Ovary (tissue), 9 donors: ENCODE measurements around the gene AKR1E2. TPM values are rescaled to one million over a fixed set of nuclear protein-coding genes. Genes with fewer than 3 reads are reported as not detected.

Experiments
- DNase-seq, 5 donors: peaks; one replicate each; pipeline ENCODE4 v3.0.0-alpha.2; 2019 to 2020
- H3K27ac ChIP-seq, 2 donors: fragments of 200-600 bp; one replicate each; pipeline versions ENCODE4 v1.5.1 to v1.8.0; 2019 to 2022
- H3K27me3 ChIP-seq: fragments of 200-600 bp; one replicate; pipeline ENCODE4 v1.8.0; 2022
- H3K36me3 ChIP-seq: fragments of 200-600 bp; sonication (generic); one replicate; pipeline ENCODE4 v1.5.1; 2019
- H3K4me1 ChIP-seq: one replicate; pipeline ENCODE4 v1.8.1; 2013; ENCODE audit warnings: mild to moderate bottlenecking, moderate library complexity; ENCODE audit not compliant: insufficient read depth
- H3K4me3 ChIP-seq: fragments of 200-600 bp; sonication (generic); one replicate; pipeline ENCODE4 v1.5.1; 2017
- H3K9me3 ChIP-seq, 2 donors: fragments of 200-600 bp in 1 of 2; sonication (generic) in 1 of 2; one replicate each; pipeline versions ENCODE4 v1.5.1 to v1.8.1; 2013 to 2019; ENCODE audit warnings: mild to moderate bottlenecking in 1 of 2, moderate library complexity in 1 of 2
- CTCF ChIP-seq, 3 donors: fragments of 450-650 bp in 2 of 3; fragments of 200-600 bp in 1 of 3; IDR thresholded peaks; one replicate each; pipeline versions ENCODE4 v1.5.1 to v1.8.0; 2016 to 2022; ENCODE audit warnings: antibody characterized with exemption in 3 of 3, mild to moderate bottlenecking in 1 of 3
- EP300 ChIP-seq: sonication (generic); formaldehyde crosslinking; IDR thresholded peaks from one replicate; pipeline ENCODE4 v1.6.1; 2017; ENCODE audit warnings: antibody characterized with exemption
- POLR2A ChIP-seq: fragments of 450-650 bp; IDR thresholded peaks from one replicate; pipeline ENCODE4 v1.6.1; 2017; ENCODE audit warnings: antibody characterized with exemption, mild to moderate bottlenecking, moderate library complexity
- WGBS, 3 donors: extraction: QIAGEN DNeasy Blood & Tissue Kit in 1 of 3; methylation state at CpG; one replicate each; pipeline versions ENCODE4 v1.1.5 to v1.1.7; 2013 to 2017; 5-methylcytosine and 5-hydroxymethylcytosine counted together
- intact Hi-C, 4 donors: fragments of 100-400 bp; cut with DNase I; formaldehyde crosslinking; loops; one replicate each; pipeline versions ENCODE4 v1.11.0 to v1.15.1; 2022 to 2023
- polyA plus RNA-seq, 2 donors: library from polyadenylated mRNA; stranded (reverse); fragments of 200-250 nt in 1 of 2; fragments of 350-450 nt in 1 of 2; fragmentation: Illumina TruSeq in 1 of 2; extraction: RNeasy Lipid Tissue Mini Kit (QIAGEN cat#74804) in 1 of 2; gene quantifications; one replicate each; pipeline ENCODE4 v1.2.3, GENCODE V29; 2013 to 2014
- total RNA-seq, 7 donors: library from RNA; depleted of rRNA in 2 of 7; stranded (reverse); fragments of >200 nt in 2 of 7; fragmentation: NEBNext Ultra II Directional in 3 of 7; extraction: Animal tissue kit (Norgen Biotek cat#: 25700) in 3 of 7; gene quantifications; one replicate each; pipeline versions ENCODE4 v1.1.0 to v1.2.4, GENCODE V29; 2016 to 2023
- donor health status: DM: no; HTN: no; CAD: no; lungs with moderate emphysema.
- donor health status: DM: no; HTN: no; CAD: no.
- donor health status: Bipolar disorder and iron deficiency.
- donor health status: DM: yes; HTN: yes; CAD: no.
- donor health status: DM: no; HTN: no; CAD: no.
- donor health status: DM: yes; HTN: yes; CAD: no.

Gene AKR1E2
- total and polyA plus RNA-seq, 9 donors = 1.3 to 8.1 (median 4.4) TPM

GRCh38 chr10:4851176-4851575 lies 25.2 kb downstream of the AKR1E2 start:
- no peak for TF ChIP-seq CTCF (IDR thresholded peaks at IDR 0.05)
- no peak for TF ChIP-seq POLR2A
- TF ChIP-seq EP300 = no peak
- H3K36me3 ChIP-seq = no peaks in the 10 kb centered on the region
- no peaks in the 10 kb centered on the region for H3K27me3 ChIP-seq
- no peak for DNase-seq
- H3K4me3 ChIP-seq = no peak overlapping the region
- 96 to 97% (median 96%) methylated on average over 5 of the region's 5 CpGs for WGBS, 3 donors
- no peak overlapping the region for H3K27ac ChIP-seq
- H3K9me3 ChIP-seq = no peaks in the 10 kb centered on the region
- intact Hi-C loops = loop anchor here in 2 of 4 donors (5.0 to 10.0 kb wide), 3 partner anchors 241 to 531 kb away; partner anchors contain the start of gene AKR1C3 (in 1 of the 2)
- peaks cover 1% of the 10 kb centered on the region for H3K4me1 ChIP-seq

DNA sequence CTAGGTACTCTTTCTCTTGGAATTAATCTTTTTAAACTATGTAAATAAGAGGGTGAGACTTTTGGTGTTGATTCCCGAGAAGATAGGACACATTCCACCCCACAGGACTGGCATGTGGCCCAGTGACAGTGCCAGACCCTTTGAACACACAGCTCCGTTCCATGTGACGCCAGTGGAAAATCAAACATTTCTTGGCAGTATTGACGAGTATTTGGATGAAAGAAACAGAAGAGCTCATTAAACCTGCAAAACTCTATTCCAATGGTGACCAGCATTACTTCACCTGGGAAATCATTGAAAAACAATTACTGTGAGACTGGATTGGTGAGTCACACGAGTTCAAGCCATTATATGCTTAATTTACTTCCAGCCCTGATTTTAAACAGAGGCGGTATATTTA lies 25.8 kb downstream of the AKR1E2 start:
- no peak for DNase-seq
- Histone ChIP-seq H3K4me1 (peaks cover 1% of the 10 kb centered on the region), H3K27ac (no peak overlapping the region), H3K9me3 (no peaks in the 10 kb centered on the region), H3K27me3 (no peaks in the 10 kb centered on the region), H3K4me3 (no peak overlapping the region), H3K36me3 (no peaks in the 10 kb centered on the region)
- intact Hi-C loops = loop anchor here in 2 of 4 donors (5.0 to 10.0 kb wide), 3 partner anchors 240 to 530 kb away; partner anchors contain the start of gene AKR1C3 (in 1 of the 2)
- TF ChIP-seq EP300 = no peak
- TF ChIP-seq CTCF (IDR thresholded peaks at IDR 0.05) = no peak
- TF ChIP-seq POLR2A = no peak
- WGBS, 3 donors = 44 to 59% (median 56%) methylated on average over 6 of the region's 6 CpGs

DNA sequence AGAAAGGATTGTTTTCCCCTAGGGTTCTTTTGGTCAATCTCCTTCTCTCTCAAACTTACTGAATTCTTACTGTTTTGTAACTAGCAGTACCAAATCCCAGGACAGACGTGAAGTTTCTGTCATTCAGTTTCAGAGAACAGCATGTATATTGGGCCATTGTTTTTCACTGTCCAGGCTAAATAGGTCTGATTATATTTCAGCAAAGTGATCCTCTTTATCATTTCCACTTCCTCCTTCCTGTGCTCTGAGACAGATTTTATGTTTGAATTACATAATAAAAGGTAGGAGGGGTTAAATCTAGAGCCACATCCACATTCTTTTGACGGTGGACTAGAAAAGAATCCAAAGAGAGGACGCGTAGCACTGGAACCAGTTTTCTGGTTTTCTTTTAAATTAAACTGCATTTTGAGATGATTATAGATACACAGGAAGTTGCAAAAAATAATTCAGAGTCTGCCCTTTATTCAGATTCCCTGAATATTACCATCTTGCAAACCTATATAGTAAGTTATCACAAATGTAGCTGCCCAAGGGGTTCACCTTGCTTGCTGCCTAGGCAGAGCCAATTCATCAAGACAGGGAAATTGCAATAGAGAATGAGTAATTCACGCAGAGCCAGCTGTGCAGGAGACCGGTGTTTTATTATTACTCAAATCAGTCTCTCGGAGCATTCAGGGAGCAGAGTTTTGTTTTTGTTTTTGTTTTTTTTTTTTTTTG lies 40.1 kb downstream of the AKR1E2 start:
- no peak overlapping the region for H3K27ac ChIP-seq
- no peak overlapping the region for H3K4me3 ChIP-seq
- no peak for TF ChIP-seq POLR2A
- TF ChIP-seq CTCF (IDR thresholded peaks at IDR 0.05) = no peak
- TF ChIP-seq EP300 = no peak
- no peak for DNase-seq
- 73 to 78% (median 73%) methylated on average over 7 of the region's 7 CpGs for WGBS, 3 donors
- no peaks in the 10 kb centered on the region for H3K4me1 ChIP-seq
- no peaks in the 10 kb centered on the region for H3K36me3 ChIP-seq
- H3K27me3 ChIP-seq = no peaks in the 10 kb centered on the region
- intact Hi-C loops = no loop called here
- no peaks in the 10 kb centered on the region for H3K9me3 ChIP-seq

GRCh38 chr10:4867109-4867519 lies 41.1 kb downstream of the AKR1E2 start:
- TF ChIP-seq CTCF (IDR thresholded peaks at IDR 0.05) (no peak), POLR2A (no peak), EP300 (no peak)
- intact Hi-C loops = no loop called here
- DNase-seq = no peak

More at GRCh38 chr10:4867109-4867519, 41.1 kb downstream of the AKR1E2 start:
- no peak overlapping the region for H3K27ac ChIP-seq
- H3K9me3 ChIP-seq = no peaks in the 10 kb centered on the region
- WGBS, 3 donors = 65 to 76% (median 70%) methylated on average over 2 of the region's 2 CpGs
- no peak overlapping the region for H3K4me3 ChIP-seq
- no peaks in the 10 kb centered on the region for H3K4me1 ChIP-seq
- H3K36me3 ChIP-seq = no peaks in the 10 kb centered on the region
- no peaks in the 10 kb centered on the region for H3K27me3 ChIP-seq
